ENCODE measurements around the gene HAUS8. TPM values are rescaled to one million over a fixed set of nuclear protein-coding genes. Genes with fewer than 3 reads are reported as not detected.

The HAUS8 gene
- total and polyA plus RNA-seq, 9 of the 15 experiments (the other 6 are each of a cell fraction or from before 2014, with no cell fraction given) = 20.5 to 53.2 (median 36.0) TPM

- TF ChIP-seq HNRNPUL1 (IDR thresholded peaks at IDR 0.05; ENCODE audit: low read length) = no peak
- TF ChIP-seq GABPB2 (CRISPR knock-in tag; conservative IDR thresholded peaks at IDR 0.05) = no peak
- TF ChIP-seq ZBTB1 (CRISPR knock-in tag; IDR thresholded peaks at IDR 0.05; ENCODE audit: borderline replicate concordance, low read depth) = no peak
- TF ChIP-seq, protein P1, sequence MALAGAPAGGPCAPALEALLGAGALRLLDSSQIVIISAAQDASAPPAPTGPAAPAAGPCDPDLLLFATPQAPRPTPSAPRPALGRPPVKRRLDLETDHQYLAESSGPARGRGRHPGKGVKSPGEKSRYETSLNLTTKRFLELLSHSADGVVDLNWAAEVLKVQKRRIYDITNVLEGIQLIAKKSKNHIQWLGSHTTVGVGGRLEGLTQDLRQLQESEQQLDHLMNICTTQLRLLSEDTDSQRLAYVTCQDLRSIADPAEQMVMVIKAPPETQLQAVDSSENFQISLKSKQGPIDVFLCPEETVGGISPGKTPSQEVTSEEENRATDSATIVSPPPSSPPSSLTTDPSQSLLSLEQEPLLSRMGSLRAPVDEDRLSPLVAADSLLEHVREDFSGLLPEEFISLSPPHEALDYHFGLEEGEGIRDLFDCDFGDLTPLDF (CRISPR knock-in tag; IDR thresholded peaks at IDR 0.05) = no peak
- no peak for TF ChIP-seq SMAD4 (CRISPR knock-in tag; conservative IDR thresholded peaks at IDR 0.05)
- no peak for TF ChIP-seq GMEB1 (CRISPR knock-in tag; IDR thresholded peaks at IDR 0.05)
- TF ChIP-seq NR2F6 (CRISPR knock-in tag; IDR thresholded peaks at IDR 0.05) = no peak
Measured at GRCh38 chr19:17061691-17062090, 13.6 kb downstream of the HAUS8 start (continued).

DNA sequence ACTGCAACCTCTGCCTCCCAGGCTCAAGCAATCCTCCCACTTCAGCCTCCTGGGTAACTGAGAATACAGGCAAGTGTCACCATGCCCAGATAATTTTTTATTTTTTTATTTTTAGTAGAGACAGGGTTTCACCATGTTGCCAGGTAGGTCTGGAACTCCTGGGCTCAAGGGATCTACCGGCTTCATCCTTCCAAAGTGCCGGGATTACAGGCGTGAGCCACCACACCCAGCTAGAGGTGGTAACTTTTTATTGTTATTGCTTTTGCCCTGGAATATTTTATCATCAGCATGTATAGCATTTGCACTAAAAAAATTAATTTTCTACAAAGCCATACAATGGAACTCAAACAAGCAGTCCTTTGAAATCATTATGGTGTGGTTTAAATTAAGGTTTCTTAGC is 14.0 kb downstream of the HAUS8 start:
- ChIA-PET POLR2A (interaction anchor here (1.2 kb wide), 1 partner anchor 10 kb away, joined by 4 read pairs; no protein-coding TSS in a partner anchor), CTCF (ENCODE audit: low intra/inter-chr PET ratio) (no interaction called here)
- in situ Hi-C loops (cut with MboI) = loop anchor here (10.0 kb wide), 1 partner anchor 324 kb away; no protein-coding TSS in a partner anchor
- BruUV-seq (replicated peaks) = no TSS peak
- Histone ChIP-seq H3K27me3 (ENCODE audit: control insufficient read depth in 2 of 2, insufficient read depth in 2 of 2, low read length in 2 of 2) (no peaks in the 10 kb centered on the region), H3K9ac (ENCODE audit: insufficient read depth in 1 of 2, low read depth in 2 of 2, low read length in 2 of 2) (no peak overlapping the region), H3K9me1 (ENCODE audit: control insufficient read depth, insufficient read depth, low read length) (no peaks in the 10 kb centered on the region), H3K4me3 (no peak overlapping the region), H3K4me2 (ENCODE audit: insufficient read depth, low read length) (no peak overlapping the region), H2AFZ (ENCODE audit: low read depth, low read length) (no peak overlapping the region), H3K79me2 (ENCODE audit: control insufficient read depth, insufficient read depth, low read length) (peaks cover 45% of the 10 kb centered on the region), H3K27ac (ENCODE audit: extremely low read depth, low read depth, low read length) (no peak overlapping the region), H3K9me3 (replicated peaks; ENCODE audit: control insufficient read depth, insufficient read depth, low read depth, low read length) (no peaks in the 10 kb centered on the region), H3K36me3 (ENCODE audit: control insufficient read depth, insufficient read depth, low read length) (peaks cover 89% of the 10 kb centered on the region), H4K20me1 (replicated peaks; ENCODE audit: control insufficient read depth, insufficient read depth, low read length) (no peaks in the 10 kb centered on the region; the same call in 1 of the 2 replicates), H3K4me1 (replicated peaks in 1 of 2; ENCODE audit: control insufficient read depth in 2 of 2, insufficient read depth in 2 of 2, low read length in 2 of 2) (no peaks in the 10 kb centered on the region)
- no peak for ATAC-seq
- FAIRE-seq = no peak
- WGBS (ENCODE audit: insufficient coverage, low coverage, missing lambda C conversion rate) = 96% methylated on average over 3 of the region's 3 CpGs
- intact Hi-C loops (cut with micrococcal nuclease) = no loop called here
- no peak for DNase-seq (ENCODE audit: extremely low read depth in 1 of 4, low spot score in 3 of 4)
- TF ChIP-seq ZNF77 (CRISPR knock-in tag; IDR thresholded peaks at IDR 0.05) = no peak
- no peak for TF ChIP-seq HNRNPK (IDR thresholded peaks at IDR 0.05; ENCODE audit: low read depth, low read length, poor library complexity, severe bottlenecking)
- TF ChIP-seq SUPT5H (IDR thresholded peaks at IDR 0.05) = no peak
- TF ChIP-seq, protein P2, sequence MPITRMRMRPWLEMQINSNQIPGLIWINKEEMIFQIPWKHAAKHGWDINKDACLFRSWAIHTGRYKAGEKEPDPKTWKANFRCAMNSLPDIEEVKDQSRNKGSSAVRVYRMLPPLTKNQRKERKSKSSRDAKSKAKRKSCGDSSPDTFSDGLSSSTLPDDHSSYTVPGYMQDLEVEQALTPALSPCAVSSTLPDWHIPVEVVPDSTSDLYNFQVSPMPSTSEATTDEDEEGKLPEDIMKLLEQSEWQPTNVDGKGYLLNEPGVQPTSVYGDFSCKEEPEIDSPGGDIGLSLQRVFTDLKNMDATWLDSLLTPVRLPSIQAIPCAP (CRISPR knock-in tag; IDR thresholded peaks at IDR 0.05; ENCODE audit: borderline replicate concordance) = no peak
- TF ChIP-seq FOSL1 (tag; conservative IDR thresholded peaks at IDR 0.05) = no peak
- no peak for TF ChIP-seq NCOA2 (IDR thresholded peaks at IDR 0.05; ENCODE audit: partially characterized antibody in 2 of 2)
- TF ChIP-seq, protein P3, sequence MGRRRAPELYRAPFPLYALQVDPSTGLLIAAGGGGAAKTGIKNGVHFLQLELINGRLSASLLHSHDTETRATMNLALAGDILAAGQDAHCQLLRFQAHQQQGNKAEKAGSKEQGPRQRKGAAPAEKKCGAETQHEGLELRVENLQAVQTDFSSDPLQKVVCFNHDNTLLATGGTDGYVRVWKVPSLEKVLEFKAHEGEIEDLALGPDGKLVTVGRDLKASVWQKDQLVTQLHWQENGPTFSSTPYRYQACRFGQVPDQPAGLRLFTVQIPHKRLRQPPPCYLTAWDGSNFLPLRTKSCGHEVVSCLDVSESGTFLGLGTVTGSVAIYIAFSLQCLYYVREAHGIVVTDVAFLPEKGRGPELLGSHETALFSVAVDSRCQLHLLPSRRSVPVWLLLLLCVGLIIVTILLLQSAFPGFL (CRISPR knock-in tag; IDR thresholded peaks at IDR 0.05) = no peak
- TF ChIP-seq CHAMP1 (IDR thresholded peaks at IDR 0.05) = no peak
